ENCODE measurements around the gene MAPK12. TPM values are rescaled to one million over a fixed set of nuclear protein-coding genes. Genes with fewer than 3 reads are reported as not detected.
A peak's percentile ranks its signal among the peaks of the same experiment; 100 is the strongest.

The MAPK12 gene
- total and polyA plus RNA-seq, 2 experiments from 2014 or later = 12.5 to 33.8 TPM

- no peak overlapping the region for H3K4me3 ChIP-seq
These were observed 35.4 kb upstream of the MAPK12 start for GRCh38 chr22:50296658-50297490.

GRCh38 chr22:50294319-50294656, 32.8 kb upstream of the MAPK12 start:
- Histone ChIP-seq H4K20me1 (ENCODE audit: insufficient read depth, poor library complexity, severe bottlenecking) (peaks cover 77% of the 10 kb centered on the region), H3K36me3 (replicated peaks; ENCODE audit: insufficient read depth, low read depth) (no peaks in the 10 kb centered on the region), H3K4me3 (no peak overlapping the region), H3K4me1 (ENCODE audit: insufficient read depth) (peaks cover 64% of the 10 kb centered on the region), H3K9me2 (replicated peaks; ENCODE audit: insufficient read depth) (no peaks in the 10 kb centered on the region), H3K9me3 (ENCODE audit: low read depth) (no peaks in the 10 kb centered on the region), H3K27me3 (no peaks in the 10 kb centered on the region), H3K79me2 (peaks cover 97% of the 10 kb centered on the region), H3K4me2 (peak overlapping the region; percentile 83), H3K27ac (peak overlapping the region; percentile 99), H2AFZ (no peak overlapping the region)
- no peak for DNase-seq (ENCODE audit: low spot score)
- TF ChIP-seq CTCF (IDR thresholded peaks at IDR 0.05; ENCODE audit: poor library complexity) = no peak
- TF ChIP-seq EZH2 (IDR thresholded peaks at IDR 0.05; ENCODE audit: borderline replicate concordance) = no peak
- TF ChIP-seq EZH2phosphoT487 (IDR thresholded peaks at IDR 0.05; ENCODE audit: low read depth, severe bottlenecking, unreplicated experiment) = no peak
- WGBS (ENCODE audit: low lambda C conversion rate, missing lambda C conversion rate) = 69% methylated on average over 5 of the region's 5 CpGs

More at GRCh38 chr22:50296658-50297490, 35.4 kb upstream of the MAPK12 start:
- Histone ChIP-seq H3K27ac (peak overlapping the region; percentile 36), H3K4me2 (no peak overlapping the region), H3K9me2 (replicated peaks; ENCODE audit: insufficient read depth) (no peaks in the 10 kb centered on the region), H3K36me3 (replicated peaks; ENCODE audit: insufficient read depth, low read depth) (no peaks in the 10 kb centered on the region), H2AFZ (no peak overlapping the region), H3K4me1 (ENCODE audit: insufficient read depth) (peaks cover 89% of the 10 kb centered on the region), H3K9me3 (ENCODE audit: low read depth) (no peaks in the 10 kb centered on the region), H3K79me2 (peaks cover 97% of the 10 kb centered on the region), H4K20me1 (ENCODE audit: insufficient read depth, poor library complexity, severe bottlenecking) (peaks cover 82% of the 10 kb centered on the region), H3K27me3 (no peaks in the 10 kb centered on the region)
- no peak for TF ChIP-seq EZH2 (IDR thresholded peaks at IDR 0.05; ENCODE audit: borderline replicate concordance)
- TF ChIP-seq CTCF (IDR thresholded peaks at IDR 0.05; ENCODE audit: poor library complexity) = no peak
- no peak for TF ChIP-seq EZH2phosphoT487 (IDR thresholded peaks at IDR 0.05; ENCODE audit: low read depth, severe bottlenecking, unreplicated experiment)
- WGBS (ENCODE audit: low lambda C conversion rate, missing lambda C conversion rate) = 80% methylated on average over 25 of the region's 29 CpGs
- no peak for DNase-seq (ENCODE audit: low spot score)

- peak; percentile 86 for DNase-seq (ENCODE audit: low spot score)
- Histone ChIP-seq H3K27me3 (no peaks in the 10 kb centered on the region), H3K9me3 (ENCODE audit: low read depth) (no peaks in the 10 kb centered on the region), H3K27ac (peak overlapping the region; percentile 99), H3K4me3 (no peak overlapping the region), H3K4me1 (ENCODE audit: insufficient read depth) (peaks cover 58% of the 10 kb centered on the region), H3K79me2 (peaks cover 97% of the 10 kb centered on the region), H3K4me2 (peak overlapping the region; percentile 83), H3K9me2 (replicated peaks; ENCODE audit: insufficient read depth) (no peaks in the 10 kb centered on the region), H4K20me1 (ENCODE audit: insufficient read depth, poor library complexity, severe bottlenecking) (peaks cover 76% of the 10 kb centered on the region), H3K36me3 (replicated peaks; ENCODE audit: insufficient read depth, low read depth) (no peaks in the 10 kb centered on the region), H2AFZ (no peak overlapping the region)
- 15% methylated on average over 24 of the region's 42 CpGs for WGBS (ENCODE audit: low lambda C conversion rate, missing lambda C conversion rate)
- TF ChIP-seq EZH2phosphoT487 (IDR thresholded peaks at IDR 0.05; ENCODE audit: low read depth, severe bottlenecking, unreplicated experiment) (no peak), EZH2 (IDR thresholded peaks at IDR 0.05; ENCODE audit: borderline replicate concordance) (no peak), CTCF (IDR thresholded peaks at IDR 0.05; ENCODE audit: poor library complexity) (no peak)
These were observed 32.2 kb upstream of the MAPK12 start for GRCh38 chr22:50293441-50294318.

All from hepatocyte (in vitro differentiated cells).